DOHH2 (cell line): ENCODE results near the gene C2CD5.

ENCODE experiments used
- EZH2phosphoT487 ChIP-seq: fragments of 200-600 bp; sonication (generic); IDR thresholded peaks from 2 replicates; pipeline ENCODE4 v1.6.1; 2017; ENCODE audit warnings: borderline replicate concordance, mild to moderate bottlenecking, antibody characterized with exemption, low read length, moderate library complexity, mixed read lengths
- TF ChIP-seq, protein P1 (sequence below): fragments of 200-600 bp; sonication (generic); IDR thresholded peaks from one replicate; pipeline ENCODE4 v1.5.1; 2014; ENCODE audit warnings: antibody characterized with exemption, mild to moderate bottlenecking, low read depth, low read length; ENCODE audit not compliant: poor library complexity, severe bottlenecking

DNA sequence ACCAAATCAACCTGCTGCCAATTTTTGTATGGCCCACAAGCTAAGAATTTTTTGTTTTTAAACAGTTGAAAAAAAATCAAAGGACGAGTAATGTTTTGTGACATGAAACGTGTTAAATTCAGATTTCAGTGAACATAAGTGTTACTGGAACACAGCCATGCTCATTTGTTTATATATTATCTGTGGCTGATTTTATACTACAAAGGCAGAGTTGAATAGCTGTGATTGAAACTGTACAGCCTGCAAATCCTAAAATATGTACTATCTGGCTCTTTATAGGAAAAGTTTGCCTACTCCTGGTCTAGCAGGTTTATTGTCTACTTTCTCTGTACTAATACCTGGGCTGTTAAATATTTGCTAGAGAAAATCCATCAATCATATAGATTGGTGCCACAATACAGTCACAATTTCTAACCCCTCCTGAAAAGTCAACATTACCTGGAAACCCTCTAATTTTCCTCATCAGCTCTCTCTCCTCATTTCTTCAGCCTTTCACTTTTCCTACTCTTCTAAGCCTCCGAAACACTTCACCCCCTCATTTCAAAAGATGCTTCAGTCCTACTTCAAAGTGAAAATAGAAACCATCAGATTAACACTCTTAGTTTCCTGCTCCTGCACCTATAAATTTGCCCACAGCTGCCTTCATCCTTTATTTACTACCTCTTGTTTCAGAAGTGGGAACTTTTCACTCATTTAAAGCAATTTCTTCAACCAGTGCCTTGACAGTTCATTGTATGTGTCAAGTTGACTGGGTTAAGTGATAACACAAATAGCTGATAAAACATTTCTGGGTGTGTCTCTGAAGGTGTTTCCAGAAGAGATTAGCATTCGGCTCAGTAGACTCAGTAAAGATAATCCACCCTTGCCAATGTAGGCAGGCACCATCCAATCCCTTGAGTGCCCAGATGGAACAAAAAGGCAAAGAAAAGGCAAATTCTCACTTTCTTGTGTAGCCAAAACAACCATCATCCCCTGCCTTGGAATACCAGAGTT lies 18.0 kb upstream of the C2CD5 start:
- TF ChIP-seq, protein P1, sequence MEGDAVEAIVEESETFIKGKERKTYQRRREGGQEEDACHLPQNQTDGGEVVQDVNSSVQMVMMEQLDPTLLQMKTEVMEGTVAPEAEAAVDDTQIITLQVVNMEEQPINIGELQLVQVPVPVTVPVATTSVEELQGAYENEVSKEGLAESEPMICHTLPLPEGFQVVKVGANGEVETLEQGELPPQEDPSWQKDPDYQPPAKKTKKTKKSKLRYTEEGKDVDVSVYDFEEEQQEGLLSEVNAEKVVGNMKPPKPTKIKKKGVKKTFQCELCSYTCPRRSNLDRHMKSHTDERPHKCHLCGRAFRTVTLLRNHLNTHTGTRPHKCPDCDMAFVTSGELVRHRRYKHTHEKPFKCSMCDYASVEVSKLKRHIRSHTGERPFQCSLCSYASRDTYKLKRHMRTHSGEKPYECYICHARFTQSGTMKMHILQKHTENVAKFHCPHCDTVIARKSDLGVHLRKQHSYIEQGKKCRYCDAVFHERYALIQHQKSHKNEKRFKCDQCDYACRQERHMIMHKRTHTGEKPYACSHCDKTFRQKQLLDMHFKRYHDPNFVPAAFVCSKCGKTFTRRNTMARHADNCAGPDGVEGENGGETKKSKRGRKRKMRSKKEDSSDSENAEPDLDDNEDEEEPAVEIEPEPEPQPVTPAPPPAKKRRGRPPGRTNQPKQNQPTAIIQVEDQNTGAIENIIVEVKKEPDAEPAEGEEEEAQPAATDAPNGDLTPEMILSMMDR: no peak
- no peak for TF ChIP-seq EZH2phosphoT487
